Mucosa of stomach (tissue), 1 donor: ENCODE data around the gene PHF19.

Experiments used
- H3K27me3 ChIP-seq: one replicate; pipeline ENCODE4 v1.7.0; 2013; ENCODE audit warnings: mild to moderate bottlenecking, low read length; ENCODE audit not compliant: control insufficient read depth, insufficient read depth
- H3K36me3 ChIP-seq: one replicate; pipeline ENCODE4 v1.7.0; 2013; ENCODE audit warnings: low read length; ENCODE audit not compliant: control insufficient read depth, insufficient read depth
- H3K4me1 ChIP-seq: one replicate; pipeline ENCODE4 v1.7.0; 2013; ENCODE audit warnings: mild to moderate bottlenecking, low read length; ENCODE audit not compliant: control insufficient read depth, insufficient read depth
- H3K4me3 ChIP-seq: one replicate; pipeline ENCODE4 v1.7.0; 2013; ENCODE audit warnings: low read length
- H3K9ac ChIP-seq: one replicate; pipeline ENCODE4 v1.7.0; 2013; ENCODE audit warnings: mild to moderate bottlenecking, low read length, moderate library complexity
- H3K9me3 ChIP-seq: one replicate; pipeline ENCODE4 v1.7.0; 2013; ENCODE audit warnings: mild to moderate bottlenecking, low read length, moderate library complexity; ENCODE audit not compliant: control insufficient read depth
- donor health status: Pancreatic carcinoma.

Gene PHF19

DNA sequence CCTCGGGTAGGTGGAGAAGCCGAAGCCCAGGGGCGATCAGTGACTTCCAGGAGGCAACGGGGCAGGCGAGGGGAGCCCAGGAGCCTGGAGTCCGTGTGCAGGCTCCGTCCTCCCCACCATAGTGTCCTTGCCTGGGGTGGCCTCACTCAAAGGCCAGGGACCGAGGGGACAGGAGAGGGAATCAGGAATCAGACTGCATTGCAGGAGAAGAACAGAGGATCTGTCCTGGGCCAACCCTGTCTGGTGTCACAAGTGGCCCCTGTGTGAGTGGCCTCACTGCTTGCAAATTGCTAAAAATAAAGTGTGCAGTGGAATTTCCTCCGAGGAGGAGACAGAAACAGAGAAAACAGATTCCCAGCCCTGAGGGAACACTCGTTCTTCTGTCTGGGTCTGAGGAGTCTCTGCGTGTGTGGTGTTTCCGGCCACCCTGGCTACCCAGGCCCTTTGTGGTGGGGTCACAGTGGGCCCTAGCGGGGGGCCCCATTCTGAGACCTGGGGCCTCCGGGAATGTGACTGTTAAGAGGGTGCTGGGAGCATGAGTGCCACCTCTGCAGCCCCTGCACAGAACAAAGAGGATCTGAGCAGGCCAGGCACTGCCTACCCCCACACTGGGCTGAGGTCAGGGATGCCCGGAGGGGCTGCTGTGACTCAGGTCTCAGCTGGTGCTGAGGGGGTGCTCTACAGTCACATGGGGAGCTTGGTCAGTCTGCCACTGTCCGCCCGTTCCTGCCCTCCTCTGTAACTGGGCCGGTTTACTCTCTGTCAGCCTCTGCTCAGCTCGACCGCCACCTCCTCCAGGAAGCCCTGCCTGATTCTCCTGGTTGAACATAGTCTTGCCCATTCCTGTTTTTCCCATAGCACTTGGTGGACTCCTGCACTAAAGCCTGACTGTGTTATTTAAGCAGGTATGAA lies 42.2 kb upstream of the PHF19 start:
- Histone ChIP-seq H3K9me3 (no peaks in the 10 kb centered on the region), H3K4me1 (no peaks in the 10 kb centered on the region), H3K36me3 (no peaks in the 10 kb centered on the region), H3K27me3 (no peaks in the 10 kb centered on the region), H3K4me3 (no peak overlapping the region), H3K9ac (peak overlapping the region; percentile 11)

DNA sequence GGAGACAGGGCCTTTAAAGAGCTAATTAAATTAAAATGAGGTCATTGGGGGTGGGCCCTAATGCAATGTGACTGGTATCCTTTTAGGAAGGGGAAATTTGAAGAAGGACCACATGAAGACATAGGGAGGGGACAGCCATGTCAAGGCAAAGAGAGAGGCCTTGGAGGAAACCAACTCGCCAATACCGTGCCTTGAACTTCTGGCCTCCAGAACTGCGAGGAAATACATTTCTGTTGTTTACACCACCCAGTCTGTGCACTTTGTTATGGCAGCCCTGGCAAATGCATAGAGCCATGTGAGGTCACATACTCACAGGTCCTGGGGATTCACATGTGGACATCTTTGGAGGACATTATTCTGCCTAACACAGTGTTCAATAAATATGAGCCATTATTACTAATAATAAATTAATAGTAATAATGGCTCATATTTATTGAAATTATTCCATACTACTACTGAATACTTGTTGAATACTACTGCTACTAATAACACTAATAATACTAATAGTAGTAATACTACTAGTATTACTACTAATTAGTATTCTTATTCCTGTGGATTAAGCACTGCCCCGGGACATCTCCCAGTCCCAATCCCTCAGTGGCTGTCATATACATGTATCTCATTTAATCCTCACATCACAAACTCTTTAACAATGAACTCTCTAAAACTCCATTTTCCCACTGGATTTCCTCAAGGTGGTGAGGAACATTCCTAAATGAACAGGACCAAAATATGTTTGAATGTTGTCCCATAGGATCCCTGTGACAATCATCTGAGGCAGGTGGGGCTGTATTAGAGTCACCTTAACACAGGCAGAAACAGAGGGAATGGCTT lies 41.2 kb upstream of the PHF19 start:
- Histone ChIP-seq H3K4me1 (no peaks in the 10 kb centered on the region), H3K9me3 (no peaks in the 10 kb centered on the region), H3K27me3 (no peaks in the 10 kb centered on the region), H3K36me3 (no peaks in the 10 kb centered on the region), H3K4me3 (no peak overlapping the region), H3K9ac (no peak overlapping the region)

DNA sequence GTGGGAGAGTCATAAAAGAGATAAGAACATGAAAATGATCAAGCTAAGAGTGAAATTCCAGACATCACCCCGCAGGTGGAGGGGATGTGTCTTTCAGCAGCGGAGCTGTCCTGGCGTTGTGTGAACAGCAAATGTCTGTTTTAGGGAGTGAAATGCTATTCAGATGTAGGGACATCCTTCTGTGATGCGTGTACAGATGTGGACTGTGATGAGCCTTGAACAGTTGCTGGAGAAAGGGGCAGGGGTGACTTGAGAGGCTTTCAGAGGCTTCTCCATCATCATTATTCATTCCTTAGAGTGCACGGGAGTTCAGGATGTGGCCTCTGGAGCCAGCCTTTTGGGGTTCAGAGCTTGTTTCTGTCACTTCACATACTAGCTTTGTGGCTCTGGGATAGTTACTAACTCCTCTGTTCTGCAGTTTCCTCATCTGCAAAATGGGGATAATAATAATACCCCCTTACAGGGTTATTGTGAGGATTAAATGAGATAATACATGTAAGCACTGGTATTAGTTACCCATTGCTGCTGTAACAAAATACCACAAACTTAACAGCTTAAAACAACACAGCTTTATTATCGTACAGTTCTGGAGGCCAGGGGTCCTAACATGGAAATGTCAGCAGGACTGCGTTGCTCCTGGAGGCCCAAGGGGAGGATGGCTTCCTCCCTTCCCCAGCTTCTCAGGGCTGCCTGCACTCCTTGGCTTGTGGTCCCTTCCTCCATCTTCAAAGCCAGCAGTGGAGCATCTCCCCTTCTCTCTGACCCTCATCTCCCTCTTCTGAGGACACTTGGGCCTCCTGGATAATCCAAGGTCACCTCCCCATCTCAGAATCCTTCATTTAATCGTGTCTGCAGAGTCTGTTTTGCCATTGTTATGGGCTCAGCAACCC lies 40.2 kb upstream of the PHF19 start:
- H3K36me3 ChIP-seq: no peaks in the 10 kb centered on the region
- H3K9ac ChIP-seq: no peak overlapping the region
- H3K4me1 ChIP-seq: no peaks in the 10 kb centered on the region
- H3K9me3 ChIP-seq: no peaks in the 10 kb centered on the region
- H3K4me3 ChIP-seq: no peak overlapping the region
- no peaks in the 10 kb centered on the region for H3K27me3 ChIP-seq

DNA sequence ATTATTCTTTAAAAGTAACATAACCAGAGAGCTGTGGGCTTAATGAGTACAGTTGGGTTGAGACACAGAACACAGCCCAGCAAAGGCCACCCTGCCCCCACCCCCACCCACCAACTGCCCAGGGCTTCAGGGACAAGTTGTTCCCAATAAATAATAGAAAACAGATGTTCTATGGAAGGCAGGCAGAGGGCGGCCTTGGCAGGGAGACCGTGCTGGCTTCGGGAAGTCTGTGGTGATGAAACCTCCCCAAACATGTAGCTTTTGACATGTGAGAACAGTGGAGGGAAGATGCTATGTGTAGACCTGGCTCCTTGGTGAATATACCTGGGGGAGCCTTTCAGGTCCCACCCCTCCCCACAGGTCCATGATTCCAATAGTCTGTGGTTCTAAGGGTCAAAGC lies 39.6 kb upstream of the PHF19 start:
- no peak overlapping the region for H3K4me3 ChIP-seq
- no peaks in the 10 kb centered on the region for H3K36me3 ChIP-seq
- no peaks in the 10 kb centered on the region for H3K27me3 ChIP-seq
- H3K4me1 ChIP-seq: no peaks in the 10 kb centered on the region
- no peak overlapping the region for H3K9ac ChIP-seq
- no peaks in the 10 kb centered on the region for H3K9me3 ChIP-seq

DNA sequence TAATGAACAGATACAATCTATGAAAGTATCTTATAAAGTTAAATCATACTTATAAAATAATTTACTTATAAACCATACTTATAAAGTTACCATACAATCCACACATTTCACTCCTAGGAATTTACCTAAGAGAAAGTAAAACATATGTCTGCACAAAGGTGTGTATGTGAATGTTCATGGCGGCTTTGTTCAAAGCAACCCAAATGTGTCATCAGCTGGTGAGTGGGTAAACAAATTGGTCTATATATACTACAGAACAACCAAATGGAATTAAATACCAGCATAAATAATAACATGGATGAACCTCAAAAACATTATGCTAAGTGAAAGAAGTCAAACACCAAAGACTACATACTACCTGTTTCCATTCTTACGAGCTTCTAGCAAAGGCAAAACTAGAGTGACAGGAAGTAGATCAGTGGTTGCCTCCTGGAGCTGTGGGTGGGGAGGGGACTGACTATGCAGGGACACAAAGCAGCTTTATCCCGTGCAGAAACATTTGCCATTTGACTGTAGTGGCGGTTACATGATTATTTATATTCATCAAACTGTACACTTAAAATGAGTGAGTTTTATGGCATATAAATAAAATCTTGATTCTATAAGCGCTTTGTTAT lies 39.0 kb upstream of the PHF19 start:
- H3K4me1 ChIP-seq: no peaks in the 10 kb centered on the region
- no peak overlapping the region for H3K9ac ChIP-seq
- no peaks in the 10 kb centered on the region for H3K27me3 ChIP-seq
- no peaks in the 10 kb centered on the region for H3K36me3 ChIP-seq
- no peak overlapping the region for H3K4me3 ChIP-seq
- no peaks in the 10 kb centered on the region for H3K9me3 ChIP-seq

DNA sequence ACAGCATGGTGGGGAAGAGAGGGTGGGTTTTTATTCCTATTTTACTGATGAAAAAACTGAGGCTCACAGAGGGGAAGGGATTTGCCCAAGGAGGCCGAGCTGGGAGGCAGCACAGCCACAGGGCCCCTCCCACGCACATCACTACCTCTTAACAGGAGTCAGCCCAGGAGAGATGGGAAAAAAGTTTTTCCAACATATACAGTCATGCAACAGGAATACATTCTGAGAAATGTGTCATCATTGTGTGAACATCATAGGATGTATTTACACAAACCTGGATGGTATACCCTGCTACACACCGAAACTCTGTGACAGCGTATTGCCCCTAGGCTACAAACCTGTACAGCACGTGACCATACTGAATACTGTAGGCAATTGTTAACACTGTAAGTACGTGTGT lies 38.0 kb upstream of the PHF19 start:
- Histone ChIP-seq H3K9ac (no peak overlapping the region), H3K9me3 (no peaks in the 10 kb centered on the region), H3K36me3 (no peaks in the 10 kb centered on the region), H3K4me3 (no peak overlapping the region), H3K27me3 (no peaks in the 10 kb centered on the region), H3K4me1 (no peaks in the 10 kb centered on the region)

DNA sequence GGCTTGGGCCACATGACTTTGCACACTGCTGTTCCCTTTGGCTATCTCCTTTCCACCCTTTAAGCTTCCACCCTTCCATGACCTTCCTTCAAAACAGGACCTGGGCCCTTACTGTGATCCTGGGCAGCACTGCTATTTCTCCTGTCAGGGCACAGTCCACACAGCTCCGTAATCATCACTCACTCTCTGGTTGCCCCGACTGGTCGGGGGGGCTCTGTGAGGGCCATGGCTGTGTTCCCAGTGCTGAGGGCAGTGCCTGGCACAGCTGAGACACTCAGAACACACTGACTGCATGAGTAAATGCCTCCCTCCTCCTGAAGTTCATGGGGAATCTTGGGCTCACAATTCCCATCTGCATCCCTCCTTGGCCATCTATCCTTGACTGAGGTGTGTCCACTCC lies 37.4 kb upstream of the PHF19 start:
- Histone ChIP-seq H3K9me3 (no peaks in the 10 kb centered on the region), H3K4me3 (no peak overlapping the region), H3K9ac (no peak overlapping the region), H3K27me3 (no peaks in the 10 kb centered on the region), H3K4me1 (no peaks in the 10 kb centered on the region), H3K36me3 (no peaks in the 10 kb centered on the region)

DNA sequence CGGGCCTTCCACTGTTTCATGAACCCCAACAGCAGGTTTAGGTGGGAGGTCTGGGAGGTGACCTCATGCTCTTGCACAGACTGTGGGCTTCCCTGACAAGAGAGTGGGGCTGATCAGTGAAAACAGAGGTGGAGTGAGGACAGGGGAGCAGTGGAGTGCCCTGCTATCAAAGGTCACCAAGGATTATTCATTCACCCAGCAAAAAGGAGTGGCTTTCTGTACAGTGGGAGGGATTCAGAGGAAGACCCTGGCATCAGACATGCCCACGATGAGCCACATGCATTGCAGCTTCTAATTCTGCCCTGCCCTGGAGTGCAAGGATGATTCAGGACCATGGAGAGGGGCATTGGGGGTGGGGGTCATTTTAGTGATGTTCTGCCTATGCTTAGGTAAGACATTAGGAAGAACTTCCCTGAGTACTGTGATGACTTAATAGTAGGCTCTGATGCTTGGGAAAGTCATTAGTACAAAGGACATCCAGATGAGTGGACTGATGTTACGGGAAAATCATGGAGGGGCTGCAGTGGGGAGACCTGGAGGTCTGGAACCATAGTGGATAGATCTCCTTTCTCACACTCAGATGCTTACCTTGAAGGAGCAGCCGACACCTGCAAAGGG lies 36.8 kb upstream of the PHF19 start:
- Histone ChIP-seq H3K9ac (no peak overlapping the region), H3K9me3 (no peaks in the 10 kb centered on the region), H3K4me3 (no peak overlapping the region), H3K27me3 (no peaks in the 10 kb centered on the region), H3K4me1 (no peaks in the 10 kb centered on the region), H3K36me3 (no peaks in the 10 kb centered on the region)

DNA sequence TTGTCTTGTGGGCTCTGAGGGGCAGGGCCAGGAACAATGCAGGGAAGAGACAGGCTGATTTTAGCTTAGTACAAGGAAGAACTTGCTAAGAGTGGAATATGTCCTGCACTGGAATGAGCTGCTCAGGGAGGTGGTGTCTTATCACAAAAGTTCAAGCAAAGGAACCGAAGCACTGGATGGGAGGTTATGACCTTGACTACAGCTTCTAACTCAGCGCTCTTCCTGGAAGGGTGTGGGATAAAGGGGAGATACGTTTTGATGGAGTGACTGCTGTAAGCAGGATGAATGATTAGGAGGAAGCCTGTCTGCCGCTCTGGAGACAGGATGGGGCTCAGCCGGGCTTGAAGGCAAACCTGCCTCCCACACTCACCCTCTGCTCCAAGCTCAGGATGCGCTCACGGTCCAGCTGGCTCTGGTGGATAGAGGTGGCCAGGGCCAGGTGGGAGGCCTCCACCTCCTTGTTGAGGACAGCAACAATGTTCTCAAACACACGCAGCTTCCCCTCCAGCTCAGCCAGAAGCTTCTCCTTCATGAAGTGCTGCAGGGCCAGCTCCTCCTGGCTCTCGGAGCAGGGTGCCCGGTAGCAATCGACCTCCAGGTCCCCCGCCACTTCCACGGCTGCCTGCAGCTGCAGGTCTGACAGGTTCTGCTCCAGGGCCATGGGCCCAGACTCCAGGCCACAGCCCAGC lies 36.1 kb upstream of the PHF19 start:
- no peaks in the 10 kb centered on the region for H3K27me3 ChIP-seq
- no peaks in the 10 kb centered on the region for H3K4me1 ChIP-seq
- H3K9me3 ChIP-seq: no peaks in the 10 kb centered on the region
- no peaks in the 10 kb centered on the region for H3K36me3 ChIP-seq
- no peak overlapping the region for H3K4me3 ChIP-seq
- H3K9ac ChIP-seq: no peak overlapping the region

DNA sequence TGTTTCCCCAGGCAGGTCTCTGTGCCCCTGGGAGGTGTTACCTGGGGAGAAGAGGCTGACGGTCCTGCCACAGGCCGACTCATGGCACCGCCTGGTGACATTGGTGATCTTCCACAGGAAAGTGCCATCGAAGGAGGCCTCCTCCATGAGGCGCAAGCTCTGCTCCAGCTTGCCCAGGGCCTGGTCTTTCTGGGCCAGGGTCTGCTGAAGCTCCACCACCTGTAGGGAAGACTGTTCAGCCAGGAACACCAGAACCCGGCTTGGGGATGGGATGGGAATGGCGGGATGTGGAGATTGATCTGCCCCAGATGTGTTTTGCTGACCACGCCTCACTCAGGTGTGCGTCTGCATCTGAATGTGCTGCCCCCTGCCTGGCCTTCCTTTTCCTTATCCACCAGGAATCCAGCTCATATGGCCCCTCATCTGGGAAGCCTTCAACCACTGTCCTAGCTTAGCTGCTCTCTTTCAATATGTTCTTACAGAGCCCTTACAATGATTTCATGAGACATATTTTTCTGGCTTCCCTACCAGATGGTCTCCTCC lies 34.4 kb upstream of the PHF19 start:
- H3K4me3 ChIP-seq: no peak overlapping the region
- no peak overlapping the region for H3K9ac ChIP-seq
- H3K36me3 ChIP-seq: no peaks in the 10 kb centered on the region
- H3K27me3 ChIP-seq: no peaks in the 10 kb centered on the region
- H3K4me1 ChIP-seq: no peaks in the 10 kb centered on the region
- no peaks in the 10 kb centered on the region for H3K9me3 ChIP-seq
